NCI-H82 treated with DMSO at 0.1 percent for 48 hours (cell line): Measurements from ENCODE around the gene RRP15.

Experiments used
- DNase-seq: peaks from one replicate; lab custom pipeline; 2025; ENCODE audit not compliant: unreplicated experiment; lab: John Stamatoyannopoulos, UW

RRP15 gene

DNA sequence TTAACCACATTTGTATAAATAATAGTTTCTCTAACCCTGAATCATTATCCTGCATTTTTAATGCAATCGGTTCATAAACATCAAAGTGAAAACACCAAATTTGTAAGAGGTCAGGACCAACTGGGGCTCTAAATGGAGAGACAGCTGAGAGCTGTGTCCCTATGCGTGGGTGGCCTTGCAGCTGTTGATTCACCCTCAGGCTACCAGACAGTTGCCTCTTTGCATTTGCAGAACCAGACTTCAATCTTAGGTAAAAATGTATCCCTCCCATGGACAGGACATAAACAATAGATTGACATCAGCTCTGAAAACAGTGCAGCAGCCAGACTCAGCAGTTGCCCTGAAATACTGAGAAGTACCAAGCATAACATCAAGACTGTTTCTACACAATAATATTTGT is 51.2 kb downstream of the RRP15 start:
- DNase-seq = no peak

DNA sequence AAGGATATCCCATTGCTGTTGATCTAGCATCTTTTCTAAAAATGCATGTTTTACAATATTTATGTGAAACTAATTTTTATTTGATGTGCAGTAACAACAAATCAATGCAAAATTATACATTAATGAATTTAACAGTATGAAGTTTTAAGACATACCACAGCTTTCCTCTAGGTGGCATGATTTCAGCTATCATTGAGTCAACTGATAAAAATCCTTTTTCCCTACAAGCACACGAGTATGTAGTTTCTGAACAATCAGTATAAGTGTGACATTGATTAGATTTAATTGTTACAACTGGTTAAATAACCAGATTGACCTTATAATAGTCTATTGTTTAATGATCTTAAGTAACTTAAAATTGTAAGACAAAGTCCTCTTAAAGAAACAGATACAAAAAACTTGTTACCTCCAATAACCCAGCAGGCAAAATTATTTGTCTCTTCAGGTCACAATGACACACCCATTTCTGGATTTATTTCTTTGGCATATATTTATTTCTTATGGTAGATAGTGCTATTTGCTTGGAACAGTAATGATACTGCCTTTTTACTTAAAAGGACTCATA is 54.3 kb downstream of the RRP15 start:
- no peak for DNase-seq

DNA sequence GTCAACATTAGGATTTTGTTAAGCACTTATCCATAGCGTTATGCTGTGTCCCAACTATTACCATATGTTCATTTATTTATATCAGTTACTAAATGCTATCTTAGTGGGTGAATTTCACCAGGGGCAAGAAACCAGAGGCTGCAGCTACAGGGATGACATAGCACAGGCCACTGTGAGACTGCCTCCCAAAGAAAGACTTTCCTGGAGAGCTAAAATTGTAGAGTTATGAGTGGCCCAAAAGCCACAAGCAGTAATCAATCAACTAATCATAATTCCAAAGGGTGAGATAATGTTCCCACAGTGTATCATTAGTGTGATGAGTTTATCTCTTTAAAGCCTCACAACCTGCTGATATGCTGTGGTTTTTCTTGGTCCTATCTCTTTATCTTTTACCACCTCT is 56.2 kb downstream of the RRP15 start:
- DNase-seq = no peak

DNA sequence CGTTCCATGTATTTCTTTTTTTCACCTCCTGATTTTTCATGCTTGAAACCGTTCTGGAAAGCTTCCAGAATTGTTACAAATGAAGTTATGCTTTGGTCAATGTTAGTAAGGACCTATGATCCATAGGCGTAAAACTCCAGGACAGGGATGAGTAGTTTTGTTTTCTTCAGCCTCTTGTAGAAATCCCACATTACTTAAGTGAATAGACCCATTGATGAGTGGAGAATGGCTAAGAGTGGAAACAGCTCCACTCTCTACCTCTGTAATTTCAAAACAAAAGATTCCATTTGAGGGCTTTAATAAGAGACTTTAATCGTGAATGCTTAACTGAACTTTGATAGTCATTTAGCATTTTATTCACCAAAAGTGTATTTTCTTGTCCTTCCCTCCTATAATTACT is 57.0 kb downstream of the RRP15 start:
- no peak for DNase-seq

DNA sequence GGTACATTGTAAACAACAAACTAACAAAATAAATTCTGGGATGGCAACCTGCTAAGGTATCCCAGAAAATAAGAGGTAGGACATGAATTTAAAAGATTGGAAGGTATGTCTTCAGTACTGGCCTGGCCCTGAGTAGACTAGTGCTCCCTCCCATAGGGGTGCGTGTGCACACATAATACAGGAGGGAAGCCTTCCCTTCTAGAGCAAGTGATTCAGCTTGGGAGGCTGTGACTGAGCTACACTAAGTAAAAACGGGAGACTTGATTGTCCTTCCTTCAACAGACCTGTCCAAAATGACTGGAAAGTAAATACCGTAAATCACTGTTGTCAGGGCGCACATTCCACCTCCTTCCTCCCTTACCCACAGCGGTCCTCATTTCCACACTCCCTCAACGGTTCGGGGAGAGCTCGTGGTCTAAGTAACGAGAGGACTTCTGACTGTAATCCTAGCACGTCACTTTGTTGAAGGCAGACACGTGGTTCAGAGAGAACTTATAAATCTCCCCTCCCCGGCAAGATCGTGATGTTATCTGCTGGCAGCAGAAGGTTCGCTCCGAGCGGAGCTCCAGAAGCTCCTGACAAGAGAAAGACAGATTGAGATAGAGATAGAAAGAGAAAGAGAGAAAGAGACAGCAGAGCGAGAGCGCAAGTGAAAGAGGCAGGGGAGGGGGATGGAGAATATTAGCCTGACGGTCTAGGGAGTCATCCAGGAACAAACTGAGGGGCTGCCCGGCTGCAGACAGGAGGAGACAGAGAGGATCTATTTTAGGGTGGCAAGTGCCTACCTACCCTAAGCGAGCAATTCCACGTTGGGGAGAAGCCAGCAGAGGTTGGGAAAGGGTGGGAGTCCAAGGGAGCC is 60.0 kb downstream of the RRP15 start, which contains the start of gene TGFB2:
Gene TGFB2, plus strand, starts transcription at position 523 of the 859 bp plus-strand sequence. CDS start 1,366 bp downstream, outside the sequence.
- peak; percentile 56 for DNase-seq

DNA sequence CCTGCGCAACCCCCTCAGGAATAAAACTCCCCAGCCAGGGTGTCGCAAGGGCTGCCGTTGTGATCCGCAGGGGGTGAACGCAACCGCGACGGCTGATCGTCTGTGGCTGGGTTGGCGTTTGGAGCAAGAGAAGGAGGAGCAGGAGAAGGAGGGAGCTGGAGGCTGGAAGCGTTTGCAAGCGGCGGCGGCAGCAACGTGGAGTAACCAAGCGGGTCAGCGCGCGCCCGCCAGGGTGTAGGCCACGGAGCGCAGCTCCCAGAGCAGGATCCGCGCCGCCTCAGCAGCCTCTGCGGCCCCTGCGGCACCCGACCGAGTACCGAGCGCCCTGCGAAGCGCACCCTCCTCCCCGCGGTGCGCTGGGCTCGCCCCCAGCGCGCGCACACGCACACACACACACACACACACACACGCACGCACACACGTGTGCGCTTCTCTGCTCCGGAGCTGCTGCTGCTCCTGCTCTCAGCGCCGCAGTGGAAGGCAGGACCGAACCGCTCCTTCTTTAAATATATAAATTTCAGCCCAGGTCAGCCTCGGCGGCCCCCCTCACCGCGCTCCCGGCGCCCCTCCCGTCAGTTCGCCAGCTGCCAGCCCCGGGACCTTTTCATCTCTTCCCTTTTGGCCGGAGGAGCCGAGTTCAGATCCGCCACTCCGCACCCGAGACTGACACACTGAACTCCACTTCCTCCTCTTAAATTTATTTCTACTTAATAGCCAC is 60.7 kb downstream of the RRP15 start:
- DNase-seq = no peak

DNA sequence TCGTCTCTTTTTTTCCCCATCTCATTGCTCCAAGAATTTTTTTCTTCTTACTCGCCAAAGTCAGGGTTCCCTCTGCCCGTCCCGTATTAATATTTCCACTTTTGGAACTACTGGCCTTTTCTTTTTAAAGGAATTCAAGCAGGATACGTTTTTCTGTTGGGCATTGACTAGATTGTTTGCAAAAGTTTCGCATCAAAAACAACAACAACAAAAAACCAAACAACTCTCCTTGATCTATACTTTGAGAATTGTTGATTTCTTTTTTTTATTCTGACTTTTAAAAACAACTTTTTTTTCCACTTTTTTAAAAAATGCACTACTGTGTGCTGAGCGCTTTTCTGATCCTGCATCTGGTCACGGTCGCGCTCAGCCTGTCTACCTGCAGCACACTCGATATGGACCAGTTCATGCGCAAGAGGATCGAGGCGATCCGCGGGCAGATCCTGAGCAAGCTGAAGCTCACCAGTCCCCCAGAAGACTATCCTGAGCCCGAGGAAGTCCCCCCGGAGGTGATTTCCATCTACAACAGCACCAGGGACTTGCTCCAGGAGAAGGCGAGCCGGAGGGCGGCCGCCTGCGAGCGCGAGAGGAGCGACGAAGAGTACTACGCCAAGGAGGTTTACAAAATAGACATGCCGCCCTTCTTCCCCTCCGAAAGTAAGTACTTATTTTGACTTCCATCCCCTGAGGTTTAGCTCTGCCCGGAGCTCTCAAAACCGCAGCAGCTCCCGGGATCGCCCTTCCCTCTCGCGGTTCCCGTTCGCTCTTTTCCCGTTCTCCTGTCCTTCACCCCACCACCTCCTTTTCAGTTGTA is 61.5 kb downstream of the RRP15 start:
- DNase-seq = no peak

DNA sequence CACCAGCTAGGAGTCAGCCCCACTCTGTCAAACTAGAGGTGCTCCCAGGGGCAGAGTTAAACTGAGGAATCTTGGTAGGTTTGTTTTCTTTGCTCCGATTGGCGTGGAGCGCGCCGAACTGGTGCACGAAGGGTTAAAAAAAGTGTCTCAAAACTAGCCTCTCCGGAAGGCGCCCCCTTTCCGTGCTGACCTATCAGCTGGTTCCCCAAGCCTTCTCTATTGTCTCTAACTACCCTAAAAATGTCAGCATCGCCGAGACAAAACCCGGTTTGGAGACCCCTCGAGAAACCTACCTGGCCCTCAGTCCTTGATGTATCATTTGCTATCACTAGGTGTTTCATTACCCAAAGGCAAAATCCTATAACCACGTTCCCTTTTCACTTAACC is 62.2 kb downstream of the RRP15 start:
- DNase-seq = no peak

DNA sequence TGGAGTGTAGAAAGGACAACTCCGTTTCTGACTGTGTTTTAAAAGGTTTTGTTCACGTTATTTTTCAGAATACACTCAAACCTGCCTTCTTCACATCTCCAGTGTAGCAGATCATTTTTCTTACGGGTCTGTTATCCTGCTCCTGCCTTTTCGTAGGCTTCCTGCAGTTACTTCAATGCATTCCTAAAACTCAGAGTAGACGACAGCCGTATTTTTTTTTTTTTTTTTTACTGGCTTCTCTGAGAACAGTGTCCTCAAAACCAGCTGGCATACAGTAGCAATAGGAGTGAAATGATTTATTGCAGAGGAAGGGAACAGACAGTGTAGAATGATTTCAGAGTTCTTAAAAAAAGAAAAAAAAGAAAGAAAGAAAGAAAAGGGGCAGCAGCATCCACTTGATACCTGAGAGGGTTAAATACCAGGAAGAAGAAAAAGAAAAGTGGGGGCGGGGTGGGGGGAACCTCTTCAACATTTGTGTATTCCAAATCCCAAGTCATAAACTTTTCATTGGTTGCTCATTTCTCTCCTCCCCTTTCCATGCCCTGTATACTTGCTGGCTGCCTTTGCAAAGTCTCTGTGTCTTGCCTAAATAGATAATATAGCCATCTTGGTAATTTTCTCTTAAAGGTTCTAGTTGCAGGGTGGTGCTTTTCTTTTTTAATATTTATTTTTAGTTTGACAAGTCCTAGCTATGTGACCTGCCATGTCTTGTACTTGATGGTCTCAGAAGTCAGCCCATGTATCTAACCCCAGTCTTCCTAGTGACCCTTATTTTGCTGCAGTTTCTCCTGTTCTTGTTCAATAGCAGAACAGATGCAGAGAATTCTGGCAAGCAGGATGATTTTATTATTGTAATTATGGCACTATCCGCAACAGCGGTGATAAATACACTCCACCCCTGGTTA is 62.9 kb downstream of the RRP15 start:
- no peak for DNase-seq

DNA sequence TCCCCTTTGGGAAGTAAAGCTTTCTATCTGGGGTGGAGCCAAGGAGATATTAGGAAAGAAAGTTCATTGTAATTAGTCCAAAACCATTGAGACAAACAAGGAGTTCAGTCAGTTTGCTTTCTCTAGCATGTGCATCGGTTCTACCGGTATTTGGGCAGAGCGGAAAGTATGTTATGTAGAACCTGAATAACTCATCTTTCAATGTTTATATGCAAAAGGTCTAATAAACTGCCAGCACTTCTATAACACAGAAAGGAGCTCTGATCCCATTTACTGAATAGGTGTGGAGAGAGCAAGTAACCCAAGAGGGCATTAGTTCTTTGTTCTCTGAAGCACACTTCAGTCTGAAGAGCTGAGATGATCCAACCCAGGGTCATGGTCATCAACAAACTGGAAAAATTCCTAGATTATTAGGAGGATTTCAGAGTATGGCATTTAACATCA is 63.6 kb downstream of the RRP15 start:
- no peak for DNase-seq

DNA sequence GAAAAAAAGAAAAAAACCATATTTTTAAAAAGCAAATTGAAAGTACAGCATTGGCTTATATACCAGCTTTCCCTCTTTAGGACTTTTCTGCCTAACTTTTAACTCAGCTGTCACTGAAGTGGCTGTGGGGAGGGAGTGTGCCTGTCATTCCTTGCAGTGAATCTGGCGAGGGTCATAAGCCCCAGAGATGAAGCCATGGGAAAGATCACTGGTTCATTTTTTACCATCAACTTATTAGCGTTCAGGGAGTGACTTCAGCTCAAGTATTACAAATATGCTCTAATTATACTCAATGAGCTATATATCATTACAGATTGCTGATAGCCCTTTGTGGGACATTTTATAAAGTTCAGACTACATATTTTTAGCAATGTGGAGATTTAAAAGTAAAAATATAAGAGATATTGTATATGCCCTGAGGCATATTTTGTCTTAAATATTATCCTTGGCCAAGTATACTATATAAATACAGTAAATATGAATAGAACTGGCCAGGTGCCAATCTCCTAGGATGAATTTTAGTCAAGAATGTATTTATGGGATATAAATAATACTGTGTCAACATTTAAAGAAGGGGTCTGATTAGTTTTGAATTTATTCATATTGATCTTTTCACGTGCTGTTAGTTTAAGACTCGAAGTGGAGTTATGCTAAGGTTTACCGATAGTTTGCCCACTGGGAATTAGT is 64.4 kb downstream of the RRP15 start:
- no peak for DNase-seq

DNA sequence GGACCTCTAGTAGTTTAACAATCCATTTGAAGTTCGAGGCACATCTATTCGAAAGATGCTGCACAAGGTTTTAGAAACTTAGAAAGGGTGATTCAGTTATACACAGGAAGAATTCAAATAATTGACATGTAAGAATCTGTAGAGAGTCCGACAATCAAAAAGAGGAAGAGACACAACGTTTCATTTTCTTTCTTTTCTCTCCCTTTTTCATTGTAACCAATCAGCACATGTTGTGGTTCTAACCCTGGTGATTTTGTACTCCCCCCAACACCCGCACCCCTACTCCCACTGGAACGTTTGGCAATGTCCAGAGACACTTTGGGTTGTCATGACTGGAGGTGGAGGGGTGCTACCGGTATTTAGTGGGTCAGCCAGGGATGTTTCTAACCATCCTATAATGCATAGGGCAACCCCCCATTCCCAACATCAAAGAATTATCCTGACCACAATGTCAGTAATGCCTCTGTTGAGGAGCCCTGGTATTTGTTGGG is 65.0 kb downstream of the RRP15 start:
- no peak for DNase-seq

DNA sequence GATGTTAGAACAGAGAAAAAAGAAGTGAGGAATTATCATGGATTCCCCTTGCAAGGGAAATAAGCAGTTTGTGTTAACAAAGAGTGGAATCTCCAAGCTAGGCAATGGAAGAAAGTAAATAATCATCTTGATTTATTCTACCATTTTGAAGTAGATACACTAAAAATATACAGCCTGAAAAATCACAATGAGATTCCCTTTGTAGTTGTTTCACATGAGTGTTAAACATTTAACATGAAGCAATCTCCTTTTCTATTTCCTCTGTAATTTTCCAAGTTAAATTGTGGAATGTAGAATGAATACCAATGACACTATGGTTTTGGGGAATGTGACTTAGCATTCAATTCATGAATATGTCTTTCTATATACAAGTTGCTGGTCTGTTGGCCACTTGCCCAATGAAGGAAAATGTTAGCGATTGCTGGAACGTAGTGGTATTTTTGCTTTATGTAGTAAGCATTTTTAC is 65.7 kb downstream of the RRP15 start:
- no peak for DNase-seq

DNA sequence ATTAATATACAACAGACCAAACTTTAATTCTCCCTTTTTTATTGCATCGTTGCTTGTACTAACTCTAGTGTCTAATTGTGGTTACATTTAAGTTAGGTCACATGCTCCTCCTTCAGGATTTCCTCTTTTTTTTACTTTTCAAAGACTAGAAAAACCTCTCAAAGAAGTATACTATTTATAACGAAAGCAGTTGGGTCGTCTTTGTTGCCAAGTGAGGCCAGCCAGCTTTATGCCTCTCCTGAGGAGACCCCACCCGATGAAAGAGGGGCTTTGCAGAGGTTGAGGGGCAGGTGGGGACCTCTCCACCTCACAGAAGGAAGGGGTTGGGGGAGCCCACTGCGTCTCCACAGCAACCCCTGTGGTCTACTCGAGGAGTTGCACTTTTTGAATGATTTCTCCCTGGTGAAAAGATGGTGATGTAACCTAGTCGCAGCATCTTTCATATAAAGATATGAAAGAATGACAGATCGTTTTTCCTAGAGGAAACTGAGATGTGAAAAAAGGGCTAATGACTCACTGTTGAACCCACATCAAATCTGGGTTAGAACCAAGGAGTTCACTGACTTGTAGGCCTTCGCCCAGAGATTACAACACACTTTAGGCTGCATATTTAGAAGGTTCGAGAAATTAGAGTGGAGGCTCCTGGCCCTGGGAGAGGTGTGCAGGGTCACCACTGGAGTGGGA is 66.4 kb downstream of the RRP15 start:
- no peak for DNase-seq

DNA sequence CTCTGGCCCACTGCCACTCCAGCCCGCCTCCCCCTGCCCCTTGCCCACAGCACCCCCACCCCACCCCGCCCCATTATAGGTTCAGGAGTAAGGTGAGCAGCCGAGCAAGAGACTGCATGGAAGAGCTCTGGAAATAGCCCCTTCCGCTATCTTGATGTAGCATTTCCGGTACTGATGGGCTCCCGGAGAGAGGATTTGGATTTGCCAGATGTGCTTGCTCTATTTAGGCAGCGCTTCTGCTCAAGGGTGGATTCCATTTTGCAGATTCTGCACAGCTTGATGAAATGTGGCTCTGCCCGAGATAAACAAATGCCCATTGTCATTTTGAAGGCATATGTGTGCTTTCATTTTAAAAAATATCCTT is 67.0 kb downstream of the RRP15 start:
- no peak for DNase-seq

DNA sequence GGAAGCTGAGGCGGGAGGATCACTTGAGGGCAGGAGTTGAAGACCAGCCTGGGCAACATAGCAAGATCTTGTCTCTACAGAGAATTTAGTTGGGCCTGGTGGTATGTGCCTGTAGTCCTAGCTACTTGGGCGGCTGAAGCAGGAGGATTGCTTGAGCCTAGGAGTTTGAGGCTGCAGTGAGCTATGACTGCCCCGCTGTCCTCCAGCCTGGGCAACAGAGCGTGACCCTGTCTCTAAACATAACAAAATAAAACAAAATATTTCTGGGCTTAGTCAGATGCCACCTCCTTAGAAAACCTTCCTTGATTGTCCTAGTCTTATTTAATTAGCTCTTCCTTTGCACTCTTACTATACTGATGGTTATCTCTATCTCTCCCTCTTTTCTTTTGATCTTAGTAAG is 68.6 kb downstream of the RRP15 start:
- DNase-seq = no peak

DNA sequence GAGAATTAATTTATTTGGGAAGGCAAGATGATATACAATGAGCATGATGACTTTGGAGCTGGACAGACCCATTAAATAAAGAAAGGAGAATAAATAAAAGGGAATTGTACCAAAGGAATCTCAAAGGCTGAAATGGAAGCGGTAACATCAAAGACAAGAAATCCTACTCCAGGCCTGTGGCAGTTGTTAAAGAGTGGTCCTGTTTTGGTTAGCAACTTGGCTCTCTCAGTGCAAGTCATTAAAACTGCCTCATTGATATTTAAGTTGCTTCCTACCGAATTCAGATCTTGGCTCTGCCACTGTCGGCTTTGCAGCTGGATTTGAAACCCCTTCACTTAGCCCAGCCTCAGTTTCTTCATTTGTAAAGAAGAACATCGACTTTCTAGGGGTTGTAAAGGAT is 70.2 kb downstream of the RRP15 start:
- no peak for DNase-seq

DNA sequence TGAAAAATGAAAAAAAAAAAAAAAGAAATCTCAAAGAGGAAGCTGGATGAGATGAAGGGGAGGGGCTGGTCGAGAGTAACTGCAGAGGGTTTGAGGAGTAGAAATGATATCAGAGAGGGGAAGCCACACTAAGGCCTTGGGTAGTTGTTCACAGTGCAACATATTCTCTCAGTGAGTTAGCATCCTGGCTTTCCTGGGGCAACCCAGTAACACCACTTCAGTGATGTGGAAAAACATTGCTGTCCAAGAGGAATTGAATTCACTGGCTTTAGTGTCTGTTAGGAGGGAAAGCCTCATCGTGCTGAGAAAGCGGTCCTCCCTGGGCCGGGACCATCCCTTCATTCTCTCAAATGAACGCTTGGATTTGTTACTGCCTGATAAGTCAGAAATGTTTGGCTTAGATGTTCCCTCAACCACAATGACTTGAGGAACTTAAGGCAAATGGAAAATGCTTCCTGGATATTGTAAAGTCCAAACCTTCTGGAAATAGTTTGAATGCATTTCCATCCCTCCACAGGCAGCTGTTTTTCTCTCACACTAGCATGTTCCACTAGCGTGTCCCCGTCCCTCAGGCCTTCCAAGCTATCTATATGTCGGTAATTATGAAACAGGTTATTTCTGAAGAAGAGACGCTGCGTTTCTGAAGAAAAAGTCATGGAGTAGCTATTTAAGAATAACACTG is 72.3 kb downstream of the RRP15 start:
- no peak for DNase-seq
